Activated CD4-positive, alpha-beta T cell treated with anti-CD3 and anti-CD28 coated beads, Interleukin-2, amount 10 ng/mL, durations not matched to agents 7 days and 5 days (primary cell): ENCODE data around the gene UBE2M. TPM values are rescaled to one million over a fixed set of nuclear protein-coding genes. Genes with fewer than 3 reads are reported as not detected.

Source experiments
- CTCF ChIA-PET: fragments of 350-600 bp; sonication (Branson Sonifier 250); formaldehyde crosslinking; loops from one replicate; lab custom pipeline; 2021; ENCODE audit warnings: antibody characterized with exemption; lab: Charles Lee
- POLR2A ChIA-PET: fragments of 350-600 bp; sonication (Branson Sonifier 250); formaldehyde crosslinking; loops from one replicate; lab custom pipeline; 2021; ENCODE audit warnings: antibody characterized with exemption; lab: Charles Lee
- DNase-seq: peaks from one replicate; pipeline ENCODE4 v3.0.0-alpha.2; 2020
- H3K27ac Mint-ChIP-seq: one replicate; pipeline ENCODE4 v1.8.0; 2021; ENCODE audit warnings: mild to moderate bottlenecking, moderate library complexity, mixed read lengths
- H3K27me3 Mint-ChIP-seq: one replicate; pipeline ENCODE4 v1.8.0; 2021; ENCODE audit warnings: mixed read lengths
- H3K36me3 Mint-ChIP-seq: one replicate; pipeline ENCODE4 v1.8.0; 2021; ENCODE audit warnings: low read depth, mixed read lengths
- H3K4me1 Mint-ChIP-seq: one replicate; pipeline ENCODE4 v1.8.0; 2021; ENCODE audit warnings: mixed read lengths
- H3K4me3 Mint-ChIP-seq: one replicate; pipeline ENCODE4 v1.8.0; 2021; ENCODE audit warnings: mild to moderate bottlenecking, moderate library complexity, mixed read lengths
- H3K9me3 Mint-ChIP-seq: one replicate; pipeline ENCODE4 v1.8.0; 2021; ENCODE audit warnings: mixed read lengths
- total RNA-seq, 2 experiments: library from RNA; stranded (reverse); gene quantifications; one replicate each; pipeline ENCODE4 v1.2.3, GENCODE V29; 2021

Gene UBE2M
- total RNA-seq, 2 experiments from 2014 or later, result 82.8 to 96.0 TPM

GRCh38 chr19:58519355-58520256 lies 38.8 kb downstream of the UBE2M start, which contains the start of gene ZBTB45:
ZBTB45 (minus strand) TSS chr19:58519810; CDS start chr19:58517673, 2,137 bp downstream.
- ChIA-PET POLR2A (interaction anchor here (0.6 to 1.8 kb wide), 5 partner anchors 24 to 56 kb away, joined by 3 to 9 read pairs (median 3); partner anchors contain the start of genes CHMP2A and TRIM28), CTCF (interaction anchor here (0.6 to 6.1 kb wide), 47 partner anchors 9 to 1198 kb away, joined by 3 to 72 read pairs (median 4); partner anchors contain the start of genes CHMP2A, MZF1, SLC27A5 and TRIM28)
- Mint-ChIP-seq H3K4me3 (peak within 1 kb of the TSS; percentile 90), H3K27ac (peak within 1 kb of the TSS; percentile 95), H3K27me3 (no peaks in the 10 kb centered on the region), H3K36me3 (peaks cover 20% of the 10 kb centered on the region), H3K9me3 (no peaks in the 10 kb centered on the region), H3K4me1 (peaks cover 56% of the 10 kb centered on the region)
- peak; percentile 91 for DNase-seq

DNA sequence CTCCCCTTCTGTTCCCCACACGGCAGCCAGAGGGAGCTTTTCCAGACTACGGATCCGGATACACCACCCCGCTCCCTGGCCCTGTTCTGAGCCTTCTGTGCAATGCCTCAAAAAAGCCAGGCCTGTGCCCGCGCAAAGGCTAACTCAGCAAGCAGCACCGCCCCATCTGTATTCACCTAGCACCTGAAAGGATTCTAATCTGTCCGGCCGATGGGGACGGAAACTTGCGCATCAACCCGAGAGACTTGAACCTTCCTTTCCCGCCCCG lies 39.4 kb downstream of the UBE2M start:
- H3K9me3 Mint-ChIP-seq, result no peaks in the 10 kb centered on the region
- ChIA-PET CTCF (interaction anchor here (0.6 to 6.1 kb wide), 20 partner anchors 10 to 1154 kb away, joined by 3 to 72 read pairs (median 6); partner anchors contain the start of genes CHMP2A and TRIM28), POLR2A (no interaction called here)
- peak overlapping the region; percentile 95 for H3K27ac Mint-ChIP-seq
- H3K36me3 Mint-ChIP-seq, result peaks cover 20% of the 10 kb centered on the region
- peaks cover 61% of the 10 kb centered on the region for H3K4me1 Mint-ChIP-seq
- peak overlapping the region; percentile 90 for H3K4me3 Mint-ChIP-seq
- DNase-seq, result peak; percentile 67
- H3K27me3 Mint-ChIP-seq, result no peaks in the 10 kb centered on the region

GRCh38 chr19:58518256-58519086 lies 39.9 kb downstream of the UBE2M start:
- ChIA-PET CTCF (interaction anchor here (0.6 to 6.1 kb wide), 20 partner anchors 10 to 1154 kb away, joined by 3 to 72 read pairs (median 6); partner anchors contain the start of genes CHMP2A and TRIM28), POLR2A (no interaction called here)
- Mint-ChIP-seq H3K27ac (peak overlapping the region; percentile 95), H3K4me3 (peak overlapping the region; percentile 90), H3K27me3 (no peaks in the 10 kb centered on the region), H3K4me1 (peaks cover 64% of the 10 kb centered on the region), H3K9me3 (no peaks in the 10 kb centered on the region), H3K36me3 (peaks cover 20% of the 10 kb centered on the region)
- DNase-seq, result no peak

GRCh38 chr19:58516964-58517833 lies 41.2 kb downstream of the UBE2M start:
- POLR2A ChIA-PET, result no interaction called here
- Mint-ChIP-seq H3K36me3 (peaks cover 20% of the 10 kb centered on the region), H3K27ac (peak overlapping the region; percentile 46), H3K27me3 (no peaks in the 10 kb centered on the region), H3K4me1 (peaks cover 60% of the 10 kb centered on the region), H3K4me3 (peak overlapping the region; percentile 90), H3K9me3 (no peaks in the 10 kb centered on the region)
- no peak for DNase-seq
- CTCF ChIA-PET, result interaction anchor here (0.6 to 6.1 kb wide), 3 partner anchors 37 to 222 kb away, joined by 3 to 72 read pairs (median 3); partner anchors contain the start of gene CHMP2A

DNA sequence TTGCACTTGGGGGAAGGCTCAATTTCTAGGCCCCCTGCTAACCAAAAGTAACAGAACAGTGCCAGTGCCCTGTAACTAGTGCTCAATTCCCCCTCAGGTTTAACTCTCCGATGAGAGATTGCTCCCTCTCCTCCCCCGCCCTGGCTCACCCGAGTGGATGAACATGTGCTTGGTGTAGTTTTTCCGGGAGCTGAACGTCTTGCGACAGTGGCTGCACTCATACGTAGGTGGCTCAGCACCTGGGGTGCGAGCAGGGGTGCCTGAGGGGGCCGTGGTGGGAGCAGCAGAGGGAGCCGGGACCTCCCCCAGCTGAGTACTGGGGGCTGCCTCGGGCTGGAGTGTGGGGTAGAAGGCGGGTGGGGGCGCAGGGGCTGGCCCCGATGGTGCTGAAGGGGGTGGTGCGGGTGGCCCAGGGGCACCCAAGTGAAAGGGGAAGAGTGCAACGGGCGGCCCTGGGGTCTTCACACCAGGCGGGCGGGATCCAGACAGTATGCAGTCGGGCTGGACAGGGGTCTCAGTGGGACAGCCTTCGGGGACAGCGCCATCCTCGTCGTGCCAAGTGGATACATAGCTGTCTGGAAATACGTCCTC lies 42.1 kb downstream of the UBE2M start:
- Mint-ChIP-seq H3K27me3 (no peaks in the 10 kb centered on the region), H3K4me3 (no peak overlapping the region), H3K9me3 (no peaks in the 10 kb centered on the region), H3K4me1 (peaks cover 55% of the 10 kb centered on the region), H3K27ac (peak overlapping the region; percentile 31), H3K36me3 (peaks cover 20% of the 10 kb centered on the region)
- no peak for DNase-seq
- POLR2A ChIA-PET, result no interaction called here
- CTCF ChIA-PET, result interaction anchor here (1.0 to 6.1 kb wide), 2 partner anchors 38 to 62 kb away, joined by 3 to 72 read pairs; partner anchors contain the start of gene CHMP2A

GRCh38 chr19:58515259-58515658 lies 43.2 kb downstream of the UBE2M start:
- CTCF ChIA-PET, result interaction anchor here (0.6 kb wide), 1 partner anchor 112 kb away, joined by 6 read pairs; no protein-coding TSS in a partner anchor
- Mint-ChIP-seq H3K36me3 (peaks cover 20% of the 10 kb centered on the region), H3K4me1 (peaks cover 49% of the 10 kb centered on the region), H3K4me3 (peak overlapping the region; percentile 81), H3K9me3 (no peaks in the 10 kb centered on the region), H3K27me3 (no peaks in the 10 kb centered on the region), H3K27ac (peak overlapping the region; percentile 75)
- POLR2A ChIA-PET, result no interaction called here
- DNase-seq, result no peak

GRCh38 chr19:58514564-58515022 lies 43.8 kb downstream of the UBE2M start:
- Mint-ChIP-seq H3K27ac (peak overlapping the region; percentile 90), H3K4me1 (peaks cover 43% of the 10 kb centered on the region), H3K36me3 (peaks cover 20% of the 10 kb centered on the region), H3K9me3 (no peaks in the 10 kb centered on the region), H3K4me3 (peak overlapping the region; percentile 81), H3K27me3 (no peaks in the 10 kb centered on the region)
- POLR2A ChIA-PET, result no interaction called here
- CTCF ChIA-PET, result interaction anchor here (0.6 to 2.4 kb wide), 34 partner anchors 8 to 333 kb away, joined by 3 to 34 read pairs (median 4); partner anchors contain the start of genes TRIM28 and ZNF497
- DNase-seq, result no peak

DNA sequence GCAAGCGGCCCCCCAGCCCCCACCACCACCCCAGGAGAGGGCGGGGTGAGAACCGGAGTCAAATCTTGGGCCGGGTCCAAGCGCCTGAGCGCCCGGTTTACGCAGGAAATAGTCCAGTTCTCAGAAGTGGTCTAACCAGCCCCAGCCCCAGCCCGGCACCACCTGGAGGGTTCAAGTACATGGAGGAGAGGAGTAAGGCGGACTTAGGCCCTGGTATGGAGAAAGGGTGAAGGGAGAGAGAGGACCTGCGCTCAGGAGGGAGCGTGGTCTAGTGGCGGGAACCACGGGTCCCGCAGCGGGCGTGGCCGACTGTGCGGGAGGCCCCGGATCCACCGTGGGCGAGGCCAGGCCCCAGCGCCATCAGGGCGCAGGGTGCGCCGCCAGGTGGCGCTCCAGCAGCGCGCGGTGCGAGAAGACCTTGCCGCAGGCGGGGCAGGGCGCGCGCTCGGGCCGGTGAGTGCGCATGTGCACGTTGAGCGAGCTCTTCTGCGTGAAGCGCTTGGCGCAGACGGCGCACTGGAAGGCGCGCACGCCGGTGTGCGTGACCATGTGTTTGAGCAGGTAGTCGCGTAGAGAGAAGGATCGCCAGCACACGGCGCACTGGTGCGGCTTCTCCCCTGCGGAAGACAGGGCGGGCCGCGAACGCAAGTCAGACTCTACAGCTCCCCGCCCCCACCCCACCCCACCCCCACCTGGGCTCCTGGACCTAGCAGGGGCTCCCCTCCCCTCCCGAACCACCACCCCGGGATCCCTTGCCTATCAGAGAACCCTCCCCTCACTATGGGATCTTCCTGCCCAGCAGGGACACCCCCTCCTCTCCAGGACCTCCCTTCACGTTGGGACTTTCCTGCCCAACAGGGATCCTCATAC lies 44.5 kb downstream of the UBE2M start:
- CTCF ChIA-PET, result interaction anchor here (0.6 to 2.4 kb wide), 37 partner anchors 8 to 332 kb away, joined by 3 to 34 read pairs (median 4); partner anchors contain the start of genes CHMP2A, TRIM28 and ZNF497
- no peaks in the 10 kb centered on the region for H3K9me3 Mint-ChIP-seq
- DNase-seq, result peak; percentile 96
- H3K36me3 Mint-ChIP-seq, result peaks cover 18% of the 10 kb centered on the region
- POLR2A ChIA-PET, result no interaction called here
- H3K27me3 Mint-ChIP-seq, result no peaks in the 10 kb centered on the region
- peak overlapping the region; percentile 81 for H3K4me3 Mint-ChIP-seq
- H3K27ac Mint-ChIP-seq, result peak overlapping the region; percentile 90
- H3K4me1 Mint-ChIP-seq, result peaks cover 39% of the 10 kb centered on the region

- Mint-ChIP-seq H3K4me1 (peaks cover 33% of the 10 kb centered on the region), H3K27ac (peak overlapping the region; percentile 90), H3K9me3 (no peaks in the 10 kb centered on the region), H3K27me3 (no peaks in the 10 kb centered on the region), H3K4me3 (peak overlapping the region; percentile 81), H3K36me3 (peaks cover 16% of the 10 kb centered on the region)
- ChIA-PET POLR2A (no interaction called here), CTCF (interaction anchor here (0.6 to 2.4 kb wide), 19 partner anchors 9 to 207 kb away, joined by 3 to 34 read pairs (median 5); partner anchors contain the start of genes CHMP2A and ZNF497)
- no peak for DNase-seq
Observed at GRCh38 chr19:58513213-58513693, 45.2 kb downstream of the UBE2M start.
